Stimulated activated naive CD8-positive, alpha-beta T cell treated with anti-CD3 and anti-CD28 coated beads, Interleukin-15, Interleukin-2, amounts not matched to agents 100 ng/mL and 50 ng/mL, for 24 hours (primary cell): ENCODE measurements around the gene ASB3.

Source experiments
- H3K27ac Mint-ChIP-seq: one replicate; pipeline ENCODE4 v1.8.0; 2021; ENCODE audit warnings: mild to moderate bottlenecking, mixed read lengths
- H3K27me3 Mint-ChIP-seq: one replicate; pipeline ENCODE4 v1.8.0; 2021; ENCODE audit warnings: mixed read lengths
- H3K36me3 Mint-ChIP-seq: one replicate; pipeline ENCODE4 v1.8.0; 2021; ENCODE audit warnings: low read depth, mixed read lengths
- H3K4me1 Mint-ChIP-seq: one replicate; pipeline ENCODE4 v1.8.0; 2021; ENCODE audit warnings: low read depth, mixed read lengths
- H3K4me3 Mint-ChIP-seq: one replicate; pipeline ENCODE4 v1.8.0; 2021; ENCODE audit warnings: mild to moderate bottlenecking, mixed read lengths
- H3K9me3 Mint-ChIP-seq: one replicate; pipeline ENCODE4 v1.8.0; 2021; ENCODE audit warnings: mixed read lengths

The ASB3 gene

DNA sequence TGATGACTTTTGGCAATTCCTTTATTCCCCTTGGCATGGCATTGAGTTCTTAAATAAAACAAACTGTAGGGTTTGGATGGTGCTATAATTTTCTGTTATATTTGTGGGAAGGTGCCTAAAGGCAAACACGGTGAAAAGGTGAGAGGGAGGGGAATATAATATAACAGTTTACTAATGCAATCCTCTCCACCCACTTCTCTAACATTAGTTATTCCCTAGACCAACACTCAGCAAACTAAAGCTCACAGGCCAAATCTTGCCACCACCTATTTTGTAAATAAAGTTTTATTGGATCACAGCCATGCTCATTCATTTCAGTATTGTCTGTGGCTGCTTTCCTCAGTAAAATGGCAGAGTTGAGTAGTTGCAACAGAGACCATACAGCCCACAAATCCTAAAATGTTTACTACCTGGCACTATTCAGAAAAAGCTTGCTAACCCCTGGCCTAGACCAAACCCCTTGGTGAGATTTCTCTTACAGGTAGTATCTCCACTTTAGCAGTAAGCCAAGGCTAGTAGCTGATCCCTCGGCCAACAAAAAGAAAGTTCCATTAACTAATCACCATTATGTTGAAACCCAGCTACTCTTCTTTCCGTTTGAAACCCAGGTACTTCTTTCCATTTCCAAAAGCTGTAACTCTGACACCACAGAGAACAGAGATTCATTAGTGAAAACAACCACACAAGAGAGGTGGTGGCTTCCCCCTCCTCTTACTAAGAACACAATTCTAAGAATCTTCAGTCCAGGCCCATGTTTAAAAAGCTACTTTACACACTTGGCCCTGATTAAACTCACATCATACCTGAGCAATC lies 155.2 kb downstream of the ASB3 start:
- Mint-ChIP-seq H3K27ac (no peak overlapping the region), H3K27me3 (no peaks in the 10 kb centered on the region), H3K36me3 (no peaks in the 10 kb centered on the region), H3K4me1 (no peaks in the 10 kb centered on the region), H3K9me3 (no peaks in the 10 kb centered on the region), H3K4me3 (no peak overlapping the region)

DNA sequence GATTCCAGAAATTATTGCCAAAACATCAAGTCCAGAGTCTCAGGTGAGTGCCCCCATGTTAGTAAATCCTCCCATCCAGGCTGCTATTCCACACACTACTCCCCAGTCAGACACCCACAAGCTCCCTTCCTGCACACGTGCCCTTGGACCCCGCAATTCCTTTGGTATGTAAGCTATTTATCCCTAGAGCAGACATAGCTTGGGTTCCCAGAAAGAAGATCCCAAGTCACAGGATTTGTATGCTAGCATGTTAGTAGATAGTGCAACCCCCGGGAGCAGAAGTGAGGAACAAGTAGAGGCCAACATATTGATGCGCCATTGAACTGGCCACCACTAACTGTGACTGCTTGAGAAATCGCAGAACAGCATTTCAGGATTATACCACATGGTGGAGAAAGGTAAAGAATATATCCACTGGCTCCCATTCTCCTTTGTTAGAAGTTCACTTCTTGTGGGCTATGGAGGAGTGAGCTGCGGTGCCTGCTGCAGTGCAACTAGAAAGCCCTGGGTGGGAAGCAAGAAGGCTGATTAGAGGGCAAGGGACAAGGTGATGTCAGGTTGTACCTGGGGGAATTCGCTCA lies 156.6 kb downstream of the ASB3 start:
- no peak overlapping the region for H3K4me3 Mint-ChIP-seq
- no peaks in the 10 kb centered on the region for H3K9me3 Mint-ChIP-seq
- no peaks in the 10 kb centered on the region for H3K4me1 Mint-ChIP-seq
- H3K27me3 Mint-ChIP-seq: no peaks in the 10 kb centered on the region
- no peaks in the 10 kb centered on the region for H3K36me3 Mint-ChIP-seq
- no peak overlapping the region for H3K27ac Mint-ChIP-seq

DNA sequence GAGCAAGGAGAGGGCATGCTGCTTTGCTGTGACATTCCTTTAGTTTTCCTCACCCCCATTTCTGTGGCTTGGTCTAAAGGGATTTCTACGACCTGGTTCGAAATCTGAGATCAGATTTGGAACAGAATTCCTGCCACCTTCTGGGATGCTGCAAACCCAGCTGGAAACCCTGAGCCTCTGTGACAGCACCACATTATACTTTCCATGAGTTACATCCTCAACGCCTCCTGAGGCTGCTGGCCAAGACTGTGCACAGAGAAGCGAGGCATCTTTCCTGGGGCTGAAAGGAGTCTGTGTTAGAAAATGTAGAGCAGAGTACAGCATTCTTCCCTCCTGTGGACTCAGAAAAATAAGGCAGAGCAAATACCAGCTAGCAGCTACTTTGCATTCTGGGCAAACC lies 157.3 kb downstream of the ASB3 start:
- H3K27me3 Mint-ChIP-seq: no peaks in the 10 kb centered on the region
- H3K4me1 Mint-ChIP-seq: no peaks in the 10 kb centered on the region
- H3K9me3 Mint-ChIP-seq: no peaks in the 10 kb centered on the region
- no peak overlapping the region for H3K4me3 Mint-ChIP-seq
- no peak overlapping the region for H3K27ac Mint-ChIP-seq
- H3K36me3 Mint-ChIP-seq: no peaks in the 10 kb centered on the region

DNA sequence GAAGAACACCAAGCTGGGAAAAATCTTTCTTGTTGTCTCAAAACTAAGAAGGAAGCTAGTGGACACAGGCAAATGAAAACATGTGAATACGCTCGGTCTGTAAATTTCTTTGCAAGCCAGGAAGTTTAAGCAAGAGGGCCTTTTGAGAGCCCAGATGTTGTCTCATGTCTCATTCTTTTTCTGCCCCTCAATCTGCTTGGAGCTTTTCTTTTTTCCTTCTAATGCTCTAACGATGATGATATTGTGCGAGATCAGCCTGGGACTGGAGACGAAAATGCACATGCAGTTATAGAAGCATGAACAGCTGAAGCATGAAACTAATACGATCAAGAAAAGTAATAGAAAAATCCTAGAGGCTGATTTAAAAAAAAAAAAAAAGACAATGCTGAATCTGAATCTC lies 157.8 kb downstream of the ASB3 start:
- Mint-ChIP-seq H3K9me3 (no peaks in the 10 kb centered on the region), H3K27me3 (no peaks in the 10 kb centered on the region), H3K4me1 (no peaks in the 10 kb centered on the region), H3K4me3 (no peak overlapping the region), H3K36me3 (no peaks in the 10 kb centered on the region), H3K27ac (no peak overlapping the region)

DNA sequence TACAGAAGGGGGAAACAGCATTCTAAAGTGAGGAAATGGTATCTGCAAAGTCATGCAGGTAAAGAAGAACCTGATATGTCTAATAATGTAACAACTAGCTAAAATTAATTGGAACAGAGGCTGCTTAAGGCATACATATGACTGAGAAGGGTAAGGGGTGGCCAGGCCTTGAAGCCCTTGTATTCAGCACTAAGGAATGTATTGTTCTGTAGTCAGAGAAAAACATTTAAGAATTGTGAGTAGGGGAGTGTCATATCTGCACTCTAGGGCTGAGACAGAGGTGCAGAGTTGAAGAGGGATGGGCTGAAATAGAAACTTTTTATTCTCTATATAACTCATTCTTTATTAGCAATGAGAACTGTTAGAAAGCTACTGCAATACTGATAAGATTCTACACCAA lies 164.6 kb downstream of the ASB3 start:
- Mint-ChIP-seq H3K27me3 (peaks cover 3% of the 10 kb centered on the region), H3K36me3 (no peaks in the 10 kb centered on the region), H3K4me3 (no peak overlapping the region), H3K9me3 (no peaks in the 10 kb centered on the region), H3K27ac (no peak overlapping the region), H3K4me1 (no peaks in the 10 kb centered on the region)

DNA sequence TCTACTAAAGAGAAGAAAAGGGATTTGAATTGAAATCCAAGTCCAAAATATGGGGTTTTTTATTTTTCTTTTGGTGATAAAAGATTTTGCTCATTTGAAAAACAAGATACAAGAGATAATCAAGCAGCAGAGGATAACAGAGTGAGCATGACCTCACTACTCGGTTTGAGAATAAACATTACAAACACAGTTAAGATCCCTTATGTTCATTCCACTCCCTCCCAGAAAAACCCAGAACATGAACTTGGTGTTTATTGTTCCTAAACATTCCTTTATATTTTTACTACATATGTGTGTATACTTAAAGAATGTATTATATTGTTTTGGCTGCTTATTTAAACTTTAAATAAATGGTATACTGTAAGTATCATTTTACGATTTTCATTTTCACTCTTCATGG lies 165.8 kb downstream of the ASB3 start:
- Mint-ChIP-seq H3K36me3 (no peaks in the 10 kb centered on the region), H3K27me3 (peaks cover 3% of the 10 kb centered on the region), H3K4me3 (no peak overlapping the region), H3K4me1 (no peaks in the 10 kb centered on the region), H3K9me3 (no peaks in the 10 kb centered on the region), H3K27ac (no peak overlapping the region)
